ENCODE results near the gene PBRM1.

Gene PBRM1

GRCh38 chr3:52663098-52663497 is 22.6 kb downstream of the PBRM1 start:
- DNase-seq (ENCODE audit: extremely low read depth, low read depth), result no peak
- TF ChIP-seq CTCF (IDR thresholded peaks at IDR 0.05; ENCODE audit: low read depth, low read length, missing control alignments), result no peak
- H3K4me3 ChIP-seq (replicated peaks; ENCODE audit: low read depth, low read length), result no peak overlapping the region

GRCh38 chr3:52660046-52660445 is 25.7 kb downstream of the PBRM1 start:
- TF ChIP-seq CTCF (IDR thresholded peaks at IDR 0.05; ENCODE audit: low read depth, low read length, missing control alignments), result no peak
- no peak overlapping the region for H3K4me3 ChIP-seq (replicated peaks; ENCODE audit: low read depth, low read length)
- no peak for DNase-seq (ENCODE audit: extremely low read depth, low read depth)

GRCh38 chr3:52655895-52656294 is 29.8 kb downstream of the PBRM1 start:
- DNase-seq (ENCODE audit: extremely low read depth, low read depth), result no peak
- no peak for TF ChIP-seq CTCF (IDR thresholded peaks at IDR 0.05; ENCODE audit: low read depth, low read length, missing control alignments)
- H3K4me3 ChIP-seq (replicated peaks; ENCODE audit: low read depth, low read length), result no peak overlapping the region

GRCh38 chr3:52651592-52651991 is 34.1 kb downstream of the PBRM1 start:
- H3K4me3 ChIP-seq (replicated peaks; ENCODE audit: low read depth, low read length), result no peak overlapping the region
- TF ChIP-seq CTCF (IDR thresholded peaks at IDR 0.05; ENCODE audit: low read depth, low read length, missing control alignments), result no peak
- no peak for DNase-seq (ENCODE audit: extremely low read depth, low read depth)

GRCh38 chr3:52650439-52650838 is 35.3 kb downstream of the PBRM1 start:
- TF ChIP-seq CTCF (IDR thresholded peaks at IDR 0.05; ENCODE audit: low read depth, low read length, missing control alignments), result no peak
- no peak overlapping the region for H3K4me3 ChIP-seq (replicated peaks; ENCODE audit: low read depth, low read length)
- DNase-seq (ENCODE audit: extremely low read depth, low read depth), result no peak

GRCh38 chr3:52649461-52650210 is 36.1 kb downstream of the PBRM1 start:
- TF ChIP-seq CTCF (IDR thresholded peaks at IDR 0.05; ENCODE audit: low read depth, low read length, missing control alignments), result no peak
- no peak for DNase-seq (ENCODE audit: extremely low read depth, low read depth)
- no peak overlapping the region for H3K4me3 ChIP-seq (replicated peaks; ENCODE audit: low read depth, low read length)

- no peak for TF ChIP-seq CTCF (IDR thresholded peaks at IDR 0.05; ENCODE audit: low read depth, low read length, missing control alignments)
- DNase-seq (ENCODE audit: extremely low read depth, low read depth), result no peak
- no peak overlapping the region for H3K4me3 ChIP-seq (replicated peaks; ENCODE audit: low read depth, low read length)
Observed at GRCh38 chr3:52645549-52645948, 40.2 kb downstream of the PBRM1 start.
